Peyer's patch (tissue), 4 donors: ENCODE data around the gene ITIH4.

ENCODE experiments used
- POLR2A ChIP-seq, 2 donors: fragments of 450-650 bp; IDR thresholded peaks; one replicate each; pipeline ENCODE4 v1.5.1; 2017; ENCODE audit warnings: antibody characterized with exemption in 2 of 2, mild to moderate bottlenecking in 2 of 2, moderate library complexity in 2 of 2
- TF ChIP-seq, protein P1 (sequence below), 6 experiments: fragments of 450-650 bp in 4 of 6; fragments of 200-600 bp in 2 of 6; sonication (generic) in 1 of 6; IDR thresholded peaks; one replicate each; pipeline ENCODE4 v1.5.1; 2017 to 2019; ENCODE audit warnings: antibody characterized with exemption in 6 of 6, mild to moderate bottlenecking in 3 of 6, moderate library complexity in 1 of 6

DNA sequence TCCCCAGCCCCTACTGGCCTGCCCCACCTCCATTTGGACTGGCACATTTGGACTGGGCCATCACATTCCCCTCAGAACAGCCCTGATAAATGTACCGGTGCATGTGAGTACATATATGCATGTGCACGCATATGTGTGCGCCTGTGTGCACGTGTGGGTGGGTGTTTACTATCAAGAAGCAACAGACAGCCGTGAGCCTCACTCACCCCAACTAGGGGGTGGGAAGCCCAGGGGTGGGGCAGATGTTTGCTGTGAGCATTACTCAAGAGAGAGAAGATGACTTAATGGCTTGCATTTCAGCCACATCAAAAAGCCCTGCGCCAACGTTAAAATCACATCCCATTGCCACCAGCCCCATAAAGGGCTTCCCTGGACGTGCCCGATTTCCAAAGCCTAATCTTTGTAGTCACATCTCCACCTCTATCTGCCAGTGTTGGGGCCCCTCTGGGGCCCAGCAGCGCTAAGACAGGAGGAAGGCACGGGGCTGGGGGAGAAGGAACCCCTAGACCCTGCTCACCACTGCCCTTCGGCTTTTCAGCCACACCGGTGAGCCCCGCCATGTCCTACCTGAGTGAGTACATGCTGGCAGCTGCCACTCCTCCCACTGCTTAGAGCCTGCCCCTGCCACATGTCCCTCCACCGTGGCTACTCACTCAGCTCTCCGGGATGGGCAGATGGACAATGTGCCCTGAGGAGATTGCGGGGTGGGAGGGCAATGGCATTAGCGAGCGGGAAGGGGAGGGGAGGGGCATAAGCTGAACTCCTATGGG, 25.0 kb downstream of the ITIH4 start:
- TF ChIP-seq, protein P1, sequence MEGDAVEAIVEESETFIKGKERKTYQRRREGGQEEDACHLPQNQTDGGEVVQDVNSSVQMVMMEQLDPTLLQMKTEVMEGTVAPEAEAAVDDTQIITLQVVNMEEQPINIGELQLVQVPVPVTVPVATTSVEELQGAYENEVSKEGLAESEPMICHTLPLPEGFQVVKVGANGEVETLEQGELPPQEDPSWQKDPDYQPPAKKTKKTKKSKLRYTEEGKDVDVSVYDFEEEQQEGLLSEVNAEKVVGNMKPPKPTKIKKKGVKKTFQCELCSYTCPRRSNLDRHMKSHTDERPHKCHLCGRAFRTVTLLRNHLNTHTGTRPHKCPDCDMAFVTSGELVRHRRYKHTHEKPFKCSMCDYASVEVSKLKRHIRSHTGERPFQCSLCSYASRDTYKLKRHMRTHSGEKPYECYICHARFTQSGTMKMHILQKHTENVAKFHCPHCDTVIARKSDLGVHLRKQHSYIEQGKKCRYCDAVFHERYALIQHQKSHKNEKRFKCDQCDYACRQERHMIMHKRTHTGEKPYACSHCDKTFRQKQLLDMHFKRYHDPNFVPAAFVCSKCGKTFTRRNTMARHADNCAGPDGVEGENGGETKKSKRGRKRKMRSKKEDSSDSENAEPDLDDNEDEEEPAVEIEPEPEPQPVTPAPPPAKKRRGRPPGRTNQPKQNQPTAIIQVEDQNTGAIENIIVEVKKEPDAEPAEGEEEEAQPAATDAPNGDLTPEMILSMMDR (IDR thresholded peaks at IDR 0.05): no peak
- no peak for TF ChIP-seq POLR2A (IDR thresholded peaks at IDR 0.05)
